Amygdala (tissue), 56 donors: ENCODE measurements around the gene MED13.
"Not testable (repeated sequence)": the region's sequence is repeated elsewhere in the genome, so short reads cannot be mapped to it uniquely, and the experiment has no call there.

ENCODE experiments used
- DNase-seq, 56 donors: peaks; one replicate each; lab custom pipeline; 2025; lab: John Stamatoyannopoulos, UW

MED13 gene

GRCh38 chr17:61998534-61998933 lies 66.5 kb downstream of the MED13 start:
- DNase-seq = not testable (repeated sequence)

- no peak for DNase-seq
Measured at GRCh38 chr17:61997664-61998063, 67.4 kb downstream of the MED13 start.

- no peak for DNase-seq
Measured at GRCh38 chr17:61996916-61997605, 68.0 kb downstream of the MED13 start.

- DNase-seq = no peak
Measured at GRCh38 chr17:61989509-61989908, 75.6 kb downstream of the MED13 start.

- no peak for DNase-seq
Measured at GRCh38 chr17:61986898-61987297, 78.2 kb downstream of the MED13 start.

GRCh38 chr17:61984821-61985220 lies 80.3 kb downstream of the MED13 start:
- no peak for DNase-seq

GRCh38 chr17:61981323-61981722 lies 83.8 kb downstream of the MED13 start:
- DNase-seq = no peak

GRCh38 chr17:61980535-61980934 lies 84.5 kb downstream of the MED13 start:
- DNase-seq = no peak

- DNase-seq = no peak
Measured at GRCh38 chr17:61974115-61974514, 91.0 kb downstream of the MED13 start.

GRCh38 chr17:61972311-61972710 lies 92.8 kb downstream of the MED13 start:
- no peak for DNase-seq

GRCh38 chr17:61970030-61970429 lies 95.0 kb downstream of the MED13 start:
- DNase-seq = no peak

GRCh38 chr17:61968757-61969156 lies 96.3 kb downstream of the MED13 start:
- DNase-seq = no peak

GRCh38 chr17:61967729-61968128 lies 97.3 kb downstream of the MED13 start:
- DNase-seq = no peak

GRCh38 chr17:61966191-61966590 lies 98.9 kb downstream of the MED13 start:
- no peak for DNase-seq

GRCh38 chr17:61955619-61956018 lies 109.5 kb downstream of the MED13 start:
- DNase-seq = no peak

GRCh38 chr17:61947367-61948078 lies 117.6 kb downstream of the MED13 start:
- DNase-seq = no peak

- DNase-seq = no peak
Measured at GRCh38 chr17:61946359-61946758, 118.7 kb downstream of the MED13 start.

- DNase-seq = no peak
Measured at GRCh38 chr17:61943117-61943516, 122.0 kb downstream of the MED13 start.

- no peak for DNase-seq
Measured at GRCh38 chr17:61942085-61942484, 123.0 kb downstream of the MED13 start.

GRCh38 chr17:61928101-61928436 lies 137.0 kb downstream of the MED13 start:
- DNase-seq = peak in 1 of 56 donors; percentile 16

- DNase-seq = peak; percentile 52 to 96 (median 88)
Measured at GRCh38 chr17:61927208-61928100, 137.6 kb downstream of the MED13 start, which contains the start of gene INTS2. TSS of gene INTS2 (minus strand) at chr17:61927982. CDS start at chr17:61926644, 1,338 bp downstream.
